BLaER1 treated with 17β-estradiol and CSF1 and Interleukin-3, amounts not matched to agents 10 nM and 100 nM (cell line): ENCODE measurements around the gene KRT35.

Experiments
- H3K27ac ChIP-seq, 11 experiments: shearing (Covaris generic); formaldehyde crosslinking; 2 replicates each; pipeline ENCODE4 v1.8.1; 2022
- H3K27me3 ChIP-seq, 11 experiments: shearing (Covaris generic); formaldehyde crosslinking; 2 replicates each; pipeline ENCODE4 v1.8.1; 2022
- H3K36me3 ChIP-seq, 11 experiments: shearing (Covaris generic); formaldehyde crosslinking; 2 replicates each; pipeline ENCODE4 v1.8.1; 2022
- H3K4me1 ChIP-seq, 10 experiments: shearing (Covaris generic); formaldehyde crosslinking; 2 replicates each; pipeline ENCODE4 v1.8.1; 2022
- H3K4me2 ChIP-seq, 11 experiments: shearing (Covaris generic); formaldehyde crosslinking; 2 replicates each; pipeline ENCODE4 v1.8.1; 2022
- H3K4me3 ChIP-seq, 10 experiments: shearing (Covaris generic); formaldehyde crosslinking; 2 replicates each; pipeline ENCODE4 v1.8.1; 2022
- H3K9ac ChIP-seq, 11 experiments: shearing (Covaris generic); formaldehyde crosslinking; 2 replicates each; pipeline ENCODE4 v1.8.1; 2022
- H3K9me3 ChIP-seq, 11 experiments: shearing (Covaris generic); formaldehyde crosslinking; replicated peaks in 1 of 11; 2 replicates each; pipeline ENCODE4 v1.8.1; 2022
- H4K20me1 ChIP-seq, 11 experiments: shearing (Covaris generic); formaldehyde crosslinking; 2 replicates each; pipeline ENCODE4 v1.8.1; 2022
- Cebpa-rat ChIP-seq, 11 experiments: shearing (Covaris generic); IDR thresholded peaks; 2 replicates each; pipeline ENCODE4 v1.8.1; 2022

KRT35 gene

DNA sequence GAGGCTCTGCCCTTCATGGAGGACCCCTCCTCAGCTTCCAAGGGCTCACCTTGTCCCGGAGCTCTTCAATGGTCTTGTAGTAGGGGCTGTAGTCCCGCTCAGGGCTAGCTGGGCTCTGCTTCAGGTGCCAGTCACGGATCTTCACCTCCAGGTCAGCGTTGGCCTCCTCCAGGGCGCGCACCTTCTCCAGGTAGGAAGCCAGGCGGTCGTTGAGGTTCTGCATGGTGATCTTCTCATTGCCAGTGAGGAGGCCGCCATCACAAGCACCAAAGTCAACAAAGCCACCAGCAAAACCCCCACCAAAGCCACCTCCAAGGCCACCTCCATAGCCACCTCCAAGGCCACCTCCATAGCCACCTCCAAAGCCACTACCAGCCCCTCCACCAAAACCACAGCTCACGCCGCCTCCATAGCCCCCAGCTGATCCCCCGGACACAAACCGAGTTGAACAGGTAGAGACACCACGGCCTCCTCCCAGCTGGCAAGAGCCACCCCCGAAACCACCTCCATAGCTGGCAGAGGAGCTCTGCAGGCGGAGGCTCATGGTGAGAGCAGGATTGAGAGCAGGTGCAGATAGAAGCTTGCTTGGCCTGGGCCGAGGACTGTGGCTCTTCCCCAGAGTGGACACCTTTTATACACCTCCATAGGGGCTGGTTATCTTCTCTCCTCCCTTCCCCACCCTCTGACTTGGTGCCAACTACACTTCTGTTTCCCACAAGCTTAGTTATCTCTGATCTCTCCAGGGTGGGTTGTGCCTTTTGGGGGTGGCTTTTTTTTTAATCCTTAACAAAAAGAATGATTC, 24.3 kb upstream of the KRT35 start, which contains the start of gene KRT13:
Gene KRT13 (minus strand): TSS at position 606 of the 802 bp plus-strand sequence. CDS start 62 bp downstream, at position 544.
- Histone ChIP-seq H3K9me3 (no peaks in the 10 kb centered on the region), H3K27me3 (no peaks in the 10 kb centered on the region), H4K20me1 (no peaks in the 10 kb centered on the region), H3K9ac (no peak within 1 kb of the TSS), H3K4me2 (peak within 1 kb of the TSS in 4 of 11 experiments; percentile 3 to 34 (median 12); a peak in 4 of 22 replicates), H3K27ac (no peak within 1 kb of the TSS), H3K4me3 (no peak within 1 kb of the TSS), H3K36me3 (no peaks in the 10 kb centered on the region), H3K4me1 (peaks cover 9 to 44% (median 26%) of the 10 kb centered on the region in 10 experiments)
- TF ChIP-seq Cebpa-rat (IDR thresholded peaks at IDR 0.05): no peak

DNA sequence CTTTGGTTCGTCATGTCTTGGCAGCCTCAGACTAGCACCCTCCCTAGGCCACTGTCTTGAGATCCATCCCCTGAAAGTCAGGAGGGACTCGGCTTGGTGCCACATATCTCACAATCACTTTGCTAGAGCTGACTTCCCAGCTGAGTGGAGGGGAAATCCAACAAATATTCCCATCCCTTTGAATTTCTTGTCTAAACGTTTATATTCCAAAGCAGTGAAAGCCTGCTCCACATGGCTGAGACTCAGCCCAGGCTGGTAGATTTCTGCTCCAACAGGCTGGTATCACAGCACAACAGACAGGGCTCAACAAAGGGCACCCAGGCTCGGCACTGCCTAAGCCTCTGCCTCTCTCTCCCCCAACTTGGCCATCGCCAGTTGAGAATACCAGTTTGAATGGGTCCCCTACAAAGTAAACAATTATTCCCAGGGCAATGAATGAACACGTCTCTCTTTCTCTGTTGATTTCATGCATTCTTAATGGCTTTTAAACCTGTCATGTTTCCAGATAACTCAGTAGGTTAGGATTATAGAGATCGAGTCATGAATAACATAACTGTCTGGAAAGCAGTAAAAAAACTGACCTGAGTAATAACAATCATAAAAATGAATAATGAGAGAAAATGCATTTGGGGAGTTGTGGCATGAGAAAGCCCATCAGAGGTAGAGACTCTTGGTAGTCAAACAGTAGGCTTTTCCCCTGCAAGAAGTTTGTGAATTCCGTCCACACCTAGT, 23.5 kb upstream of the KRT35 start:
- no peaks in the 10 kb centered on the region for H4K20me1 ChIP-seq
- H3K36me3 ChIP-seq: no peaks in the 10 kb centered on the region
- H3K27me3 ChIP-seq: no peaks in the 10 kb centered on the region
- no peaks in the 10 kb centered on the region for H3K9me3 ChIP-seq
- no peak overlapping the region for H3K27ac ChIP-seq
- no peak overlapping the region for H3K4me3 ChIP-seq
- H3K4me2 ChIP-seq: no peak overlapping the region
- H3K4me1 ChIP-seq: peaks cover 9 to 52% (median 34%) of the 10 kb centered on the region in 10 experiments
- TF ChIP-seq Cebpa-rat (IDR thresholded peaks at IDR 0.05): no peak
- H3K9ac ChIP-seq: no peak overlapping the region

- H3K27ac ChIP-seq: no peak overlapping the region
- H3K36me3 ChIP-seq: no peaks in the 10 kb centered on the region
- H3K4me1 ChIP-seq: peaks cover 12 to 64% (median 46%) of the 10 kb centered on the region in 10 experiments
- TF ChIP-seq Cebpa-rat (IDR thresholded peaks at IDR 0.05): no peak
- H3K4me3 ChIP-seq: no peak overlapping the region
- H4K20me1 ChIP-seq: no peaks in the 10 kb centered on the region
- H3K27me3 ChIP-seq: no peaks in the 10 kb centered on the region
- no peak overlapping the region for H3K4me2 ChIP-seq
- H3K9ac ChIP-seq: no peak overlapping the region
- no peaks in the 10 kb centered on the region for H3K9me3 ChIP-seq
Measured at GRCh38 chr17:41503202-41503601, 22.3 kb upstream of the KRT35 start.

DNA sequence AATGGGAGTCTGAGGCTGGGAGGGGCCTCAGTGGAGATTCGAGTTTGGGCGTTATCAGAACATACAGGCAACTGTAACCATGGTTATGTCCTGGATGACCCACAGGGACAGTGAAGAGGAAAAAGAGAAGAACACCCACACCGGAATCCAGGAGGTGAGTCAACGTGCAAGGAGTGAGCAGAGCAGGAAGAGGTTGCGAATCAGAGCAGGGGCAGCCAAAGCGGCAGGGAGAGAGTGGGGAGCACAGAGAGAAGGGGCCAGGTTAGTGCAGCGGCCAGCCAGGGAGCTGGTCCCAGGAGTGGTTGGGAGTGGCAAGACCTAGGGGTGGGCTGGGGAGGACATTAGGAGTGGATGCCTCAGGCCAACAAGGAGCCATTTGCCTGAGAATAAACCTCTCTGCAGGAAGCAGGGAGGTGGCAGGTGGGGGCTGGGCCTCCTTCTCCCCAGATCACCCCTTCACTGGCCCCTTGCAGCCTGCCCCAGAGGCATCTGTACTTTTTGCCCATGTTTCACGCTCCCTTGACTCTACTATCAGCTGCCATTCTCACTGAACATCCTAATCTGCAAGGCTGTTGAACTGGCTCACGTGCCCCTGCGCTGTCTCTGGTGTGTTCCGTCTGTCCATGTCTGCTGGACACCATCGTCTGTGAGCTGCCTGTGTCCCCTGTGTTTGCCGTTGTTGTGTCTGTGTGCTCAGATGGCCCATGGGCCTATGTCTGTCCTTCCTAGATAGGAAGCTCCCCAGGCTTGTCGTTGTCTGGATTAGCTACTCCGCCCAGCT, 19.4 kb upstream of the KRT35 start:
- H4K20me1 ChIP-seq: no peaks in the 10 kb centered on the region
- peaks cover 29 to 68% (median 52%) of the 10 kb centered on the region in 10 experiments for H3K4me1 ChIP-seq
- H3K4me3 ChIP-seq: no peak overlapping the region
- no peak for TF ChIP-seq Cebpa-rat (IDR thresholded peaks at IDR 0.05)
- H3K4me2 ChIP-seq: peak overlapping the region in 9 of 11 experiments; percentile 0 to 88 (median 70); a peak in 14 of 22 replicates
- peak overlapping the region in 5 of 11 experiments; percentile 23 to 83 (median 44); a peak in 9 of 22 replicates for H3K27ac ChIP-seq
- 0 out of 22 replicates have a peak, but pooled peaks cover 0 to 5% (median 0%) of the 10 kb centered on the region in 11 experiments for H3K9me3 ChIP-seq
- H3K36me3 ChIP-seq: no peaks in the 10 kb centered on the region
- H3K9ac ChIP-seq: peak overlapping the region in 2 of 11 experiments; percentile 15 to 33; a peak in 1 of 22 replicates
- no peaks in the 10 kb centered on the region for H3K27me3 ChIP-seq

GRCh38 chr17:41499714-41500113, 18.8 kb upstream of the KRT35 start:
- Histone ChIP-seq H4K20me1 (no peaks in the 10 kb centered on the region), H3K4me1 (peaks cover 29 to 73% (median 52%) of the 10 kb centered on the region in 10 experiments), H3K9me3 (0 out of 22 replicates have a peak, but pooled peaks cover 0 to 5% (median 0%) of the 10 kb centered on the region in 11 experiments), H3K36me3 (no peaks in the 10 kb centered on the region), H3K27me3 (no peaks in the 10 kb centered on the region), H3K4me2 (peak overlapping the region in 9 of 11 experiments; percentile 0 to 88 (median 70); a peak in 13 of 22 replicates), H3K9ac (peak overlapping the region in 2 of 11 experiments; percentile 15 to 33; a peak in 2 of 22 replicates), H3K27ac (peak overlapping the region in 5 of 11 experiments; percentile 23 to 83 (median 41); a peak in 9 of 22 replicates), H3K4me3 (no peak overlapping the region)
- no peak for TF ChIP-seq Cebpa-rat (IDR thresholded peaks at IDR 0.05)

- Histone ChIP-seq H3K36me3 (no peaks in the 10 kb centered on the region), H3K9me3 (0 out of 22 replicates have a peak, but pooled peaks cover 0 to 5% (median 0%) of the 10 kb centered on the region in 11 experiments), H4K20me1 (no peaks in the 10 kb centered on the region), H3K27ac (peak overlapping the region in 10 of 11 experiments; percentile 28 to 83 (median 68); a peak in 17 of 22 replicates), H3K4me1 (peaks cover 29 to 78% (median 55%) of the 10 kb centered on the region in 10 experiments), H3K4me3 (peak overlapping the region in 1 of 10 experiments; percentile 12; a peak in 1 of 20 replicates), H3K27me3 (no peaks in the 10 kb centered on the region), H3K9ac (peak overlapping the region in 3 of 11 experiments; percentile 21 to 34 (median 28); a peak in 3 of 22 replicates), H3K4me2 (peak overlapping the region in 10 of 11 experiments; percentile 65 to 88 (median 76); a peak in 19 of 22 replicates)
- peak in 5 of 11 experiments; percentile 10 to 55 (median 30); a peak in 4 of 22 replicates for TF ChIP-seq Cebpa-rat (IDR thresholded peaks at IDR 0.05)
Measured at GRCh38 chr17:41498276-41498675, 17.3 kb upstream of the KRT35 start.

GRCh38 chr17:41496803-41497484, 16.0 kb upstream of the KRT35 start:
- Histone ChIP-seq H3K4me1 (peaks cover 27 to 85% (median 62%) of the 10 kb centered on the region in 10 experiments), H4K20me1 (no peaks in the 10 kb centered on the region), H3K9me3 (0 out of 22 replicates have a peak, but pooled peaks cover 0 to 5% (median 0%) of the 10 kb centered on the region in 11 experiments), H3K4me3 (peak overlapping the region in 1 of 10 experiments; percentile 25; a peak in 2 of 20 replicates), H3K4me2 (peak overlapping the region; percentile 35 to 88 (median 75)), H3K27me3 (no peaks in the 10 kb centered on the region), H3K9ac (peak overlapping the region in 3 of 11 experiments; percentile 31 to 51 (median 49); a peak in 4 of 22 replicates), H3K36me3 (no peaks in the 10 kb centered on the region), H3K27ac (peak overlapping the region; percentile 41 to 83 (median 67); a peak in 19 of 22 replicates)
- no peak for TF ChIP-seq Cebpa-rat (IDR thresholded peaks at IDR 0.05)
